ENCODE results near the gene IFNAR2.
"Not testable (repeated sequence)": the region's sequence is repeated elsewhere in the genome, so short reads cannot be mapped to it uniquely, and the experiment has no call there.

The IFNAR2 gene

DNA sequence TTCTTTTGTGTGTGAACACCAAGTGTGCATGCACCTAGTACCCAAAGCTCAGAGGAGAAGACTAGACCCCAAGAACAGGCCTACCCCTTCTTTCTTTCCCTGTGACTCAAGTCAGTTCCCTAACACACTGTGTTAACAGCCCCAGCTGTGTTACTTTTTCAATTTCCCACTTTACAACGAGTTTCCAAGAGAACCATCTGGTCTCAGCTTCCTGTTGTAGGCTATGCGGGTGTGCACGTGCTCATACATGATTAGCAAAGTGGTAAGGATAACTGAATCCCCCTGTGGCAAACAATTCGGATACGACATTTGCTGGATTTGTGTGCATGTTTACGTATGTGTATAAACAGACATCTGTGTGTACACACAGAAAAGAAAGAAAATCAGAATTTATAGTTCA lies 17.9 kb downstream of the IFNAR2 start:
- no peak overlapping the region for H3K4me3 ChIP-seq (replicated peaks; ENCODE audit: low read depth, low read length)
- DNase-seq (ENCODE audit: extremely low read depth, low read depth), result no peak
- TF ChIP-seq, protein P1, sequence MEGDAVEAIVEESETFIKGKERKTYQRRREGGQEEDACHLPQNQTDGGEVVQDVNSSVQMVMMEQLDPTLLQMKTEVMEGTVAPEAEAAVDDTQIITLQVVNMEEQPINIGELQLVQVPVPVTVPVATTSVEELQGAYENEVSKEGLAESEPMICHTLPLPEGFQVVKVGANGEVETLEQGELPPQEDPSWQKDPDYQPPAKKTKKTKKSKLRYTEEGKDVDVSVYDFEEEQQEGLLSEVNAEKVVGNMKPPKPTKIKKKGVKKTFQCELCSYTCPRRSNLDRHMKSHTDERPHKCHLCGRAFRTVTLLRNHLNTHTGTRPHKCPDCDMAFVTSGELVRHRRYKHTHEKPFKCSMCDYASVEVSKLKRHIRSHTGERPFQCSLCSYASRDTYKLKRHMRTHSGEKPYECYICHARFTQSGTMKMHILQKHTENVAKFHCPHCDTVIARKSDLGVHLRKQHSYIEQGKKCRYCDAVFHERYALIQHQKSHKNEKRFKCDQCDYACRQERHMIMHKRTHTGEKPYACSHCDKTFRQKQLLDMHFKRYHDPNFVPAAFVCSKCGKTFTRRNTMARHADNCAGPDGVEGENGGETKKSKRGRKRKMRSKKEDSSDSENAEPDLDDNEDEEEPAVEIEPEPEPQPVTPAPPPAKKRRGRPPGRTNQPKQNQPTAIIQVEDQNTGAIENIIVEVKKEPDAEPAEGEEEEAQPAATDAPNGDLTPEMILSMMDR (IDR thresholded peaks at IDR 0.05; ENCODE audit: low read depth, low read length, missing control alignments), result no peak

DNA sequence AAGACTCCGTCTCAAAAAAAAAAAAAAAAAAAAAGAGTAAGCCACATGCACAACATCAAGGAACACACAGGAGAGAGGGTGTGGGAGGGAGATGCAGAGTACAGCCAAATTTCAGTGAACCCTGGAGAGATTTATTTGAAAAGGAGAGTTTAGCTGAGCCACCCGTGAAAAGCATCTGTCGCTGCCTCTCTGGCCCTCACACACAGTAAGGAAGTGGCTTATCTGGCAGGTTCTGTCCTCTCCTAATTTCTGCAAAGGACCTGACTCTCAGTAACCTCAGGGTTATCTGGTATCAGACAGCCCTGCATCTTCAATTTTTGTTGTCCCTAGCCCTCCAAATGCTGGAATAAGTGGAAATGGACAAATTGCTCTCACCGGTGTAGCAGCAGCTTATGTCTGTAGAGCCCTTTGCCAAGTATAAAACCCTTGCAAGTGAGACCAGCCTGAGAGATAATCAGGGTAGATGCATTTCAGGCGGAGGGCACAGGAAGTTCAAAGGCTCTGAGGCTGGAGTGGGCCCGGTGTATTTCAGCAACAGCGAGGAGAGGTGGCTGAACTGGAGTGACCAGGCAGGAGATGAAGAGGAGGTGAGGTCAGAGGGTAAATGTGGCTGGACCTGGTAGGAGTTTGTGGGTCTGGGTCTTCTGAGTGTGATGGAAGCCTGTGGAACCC lies 19.7 kb downstream of the IFNAR2 start:
- DNase-seq (ENCODE audit: extremely low read depth, low read depth), result no peak
- TF ChIP-seq, protein P1 (IDR thresholded peaks at IDR 0.05; ENCODE audit: low read depth, low read length, missing control alignments), result no peak
- H3K4me3 ChIP-seq (replicated peaks; ENCODE audit: low read depth, low read length), result no peak overlapping the region

DNA sequence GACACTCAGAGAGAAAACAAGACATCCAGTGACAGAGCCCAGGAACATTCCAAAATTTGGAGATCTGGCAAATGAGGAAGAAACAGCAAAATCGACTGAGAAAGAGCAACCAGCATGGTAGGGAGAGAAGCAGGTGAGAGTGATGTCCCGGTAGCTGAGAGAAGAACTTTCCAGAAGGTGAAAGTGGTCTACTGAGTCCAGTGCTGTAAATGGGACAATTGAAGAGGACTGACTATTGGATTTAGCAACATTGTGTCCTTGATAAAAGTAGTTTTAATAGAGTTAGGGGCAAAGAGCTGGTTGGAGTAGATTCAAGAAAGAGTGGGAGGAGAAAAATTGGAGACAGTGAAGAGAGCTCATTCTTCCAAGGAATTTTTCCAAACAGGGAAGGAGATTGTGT lies 21.4 kb downstream of the IFNAR2 start:
- TF ChIP-seq, protein P1 (IDR thresholded peaks at IDR 0.05; ENCODE audit: low read depth, low read length, missing control alignments), result no peak
- DNase-seq (ENCODE audit: extremely low read depth, low read depth), result no peak
- H3K4me3 ChIP-seq (replicated peaks; ENCODE audit: low read depth, low read length), result no peak overlapping the region

DNA sequence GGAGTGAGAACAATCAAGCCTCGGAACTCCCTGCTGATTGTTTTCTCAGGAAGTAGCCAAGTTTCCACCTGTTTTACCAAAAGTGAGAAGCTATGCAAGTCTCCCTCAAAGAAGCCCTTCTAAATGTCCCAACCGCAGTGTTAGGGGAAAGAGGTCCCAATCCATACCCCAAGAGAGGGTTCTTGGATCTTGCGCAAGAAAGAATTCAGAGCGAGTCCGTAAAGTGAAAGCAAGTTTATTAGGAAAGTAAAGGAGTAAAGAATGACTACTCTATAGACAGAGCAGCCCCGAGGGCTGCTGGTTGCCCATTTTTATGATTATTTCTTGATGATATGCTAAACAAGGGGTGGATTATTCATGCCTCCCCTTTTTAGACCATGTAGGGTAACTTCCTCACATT lies 23.6 kb downstream of the IFNAR2 start:
- H3K4me3 ChIP-seq (replicated peaks; ENCODE audit: low read depth, low read length); DNase-seq (ENCODE audit: extremely low read depth, low read depth): not testable (repeated sequence)

DNA sequence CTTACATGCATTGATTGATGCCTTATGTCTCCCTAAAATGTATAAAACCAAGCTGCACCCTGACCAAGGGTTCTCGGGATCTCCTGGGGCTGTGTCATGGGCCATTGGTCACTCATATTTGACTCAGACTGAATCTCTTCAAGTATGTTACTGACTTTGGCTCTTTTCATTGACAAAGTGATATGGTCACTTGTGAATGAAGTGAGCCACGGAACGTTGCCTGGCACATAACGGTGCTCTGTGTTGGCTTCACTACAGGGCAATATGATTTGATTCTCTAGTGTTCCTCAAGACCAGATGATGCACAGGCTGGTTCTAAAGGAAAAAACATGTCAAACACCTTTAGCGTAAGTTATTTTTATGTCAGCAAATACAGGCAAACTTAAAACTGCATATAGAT lies 25.0 kb downstream of the IFNAR2 start:
- TF ChIP-seq, protein P1 (IDR thresholded peaks at IDR 0.05; ENCODE audit: low read depth, low read length, missing control alignments), result no peak
- H3K4me3 ChIP-seq (replicated peaks; ENCODE audit: low read depth, low read length), result no peak overlapping the region
- no peak for DNase-seq (ENCODE audit: extremely low read depth, low read depth)

DNA sequence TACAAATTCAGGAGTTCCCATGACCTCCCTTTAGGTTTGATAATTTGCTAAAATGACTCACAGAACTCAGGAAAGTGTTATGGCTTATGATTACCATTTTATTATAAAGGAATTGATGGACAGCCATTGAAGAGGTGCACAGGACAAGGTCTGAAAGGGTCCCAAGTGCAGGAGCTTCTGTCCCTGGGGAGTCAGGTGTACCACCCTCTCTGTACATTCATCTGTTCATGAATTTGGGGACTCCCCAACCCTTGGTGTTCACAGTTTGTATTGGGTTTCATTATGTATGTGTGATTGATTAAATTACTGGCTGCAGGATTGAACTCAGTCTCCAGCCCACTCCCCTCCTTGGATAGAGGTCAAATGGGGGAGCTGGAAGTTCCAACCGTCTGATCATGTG lies 25.7 kb downstream of the IFNAR2 start:
- H3K4me3 ChIP-seq (replicated peaks; ENCODE audit: low read depth, low read length), result no peak overlapping the region
- no peak for DNase-seq (ENCODE audit: extremely low read depth, low read depth)
- TF ChIP-seq, protein P1 (IDR thresholded peaks at IDR 0.05; ENCODE audit: low read depth, low read length, missing control alignments), result no peak

DNA sequence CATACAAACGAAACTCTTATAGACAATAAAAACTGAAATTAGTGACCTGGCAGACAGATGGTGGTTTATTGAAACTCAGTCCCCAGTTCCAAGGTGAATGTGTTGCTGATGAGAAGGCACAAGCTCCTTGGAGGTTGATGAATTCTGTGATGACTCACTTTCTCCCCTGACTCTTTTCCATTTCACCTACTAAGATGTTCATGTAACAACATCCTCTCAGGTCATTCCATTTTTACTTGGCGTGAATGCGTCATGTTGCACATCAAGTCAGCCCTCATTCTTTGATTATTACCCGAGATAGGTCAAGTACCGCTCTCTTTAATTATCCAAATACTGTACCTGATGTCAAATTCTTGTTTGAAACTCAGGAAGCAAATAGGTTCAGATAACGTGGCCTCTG lies 26.3 kb downstream of the IFNAR2 start:
- TF ChIP-seq, protein P1 (IDR thresholded peaks at IDR 0.05; ENCODE audit: low read depth, low read length, missing control alignments), result no peak
- DNase-seq (ENCODE audit: extremely low read depth, low read depth), result no peak
- no peak overlapping the region for H3K4me3 ChIP-seq (replicated peaks; ENCODE audit: low read depth, low read length)

Measured in HFF-Myc (cell line).